ENCODE measurements around the gene MACROD1. TPM values are rescaled to one million over a fixed set of nuclear protein-coding genes. Genes with fewer than 3 reads are reported as not detected.

Gene MACROD1
- total and polyA plus RNA-seq, 9 of the 15 experiments (the other 6 are each of a cell fraction or from before 2014, with no cell fraction given): 1.1 to 60.0 (median 26.4) TPM

DNA sequence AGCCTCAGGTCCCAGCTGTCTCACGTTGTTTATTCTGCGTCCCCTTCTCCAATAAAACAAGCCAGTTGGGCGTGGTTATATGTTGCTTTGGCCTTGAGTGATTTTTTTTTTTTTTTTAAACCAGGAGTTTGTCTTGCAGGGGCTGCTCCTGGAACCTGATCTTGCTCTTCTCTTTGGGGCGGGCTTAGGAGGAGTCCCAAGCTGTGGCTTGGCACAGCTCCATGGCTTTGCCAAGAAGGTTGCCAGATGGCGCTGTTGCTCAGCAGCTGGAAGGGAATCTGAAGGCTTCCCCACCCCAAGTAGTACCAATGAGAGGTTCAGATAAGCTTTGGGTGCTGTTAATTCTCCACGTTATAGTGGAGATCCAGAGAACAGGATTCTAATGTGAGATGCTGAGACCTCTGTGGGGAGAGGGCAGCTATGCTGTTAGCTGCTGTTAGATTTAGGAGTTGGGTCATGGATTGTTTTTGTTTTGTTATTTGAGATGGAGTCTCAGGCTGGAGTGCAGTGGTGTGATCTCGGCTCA lies 38.6 kb upstream of the MACROD1 start (continued):
- no peak for TF ChIP-seq SETDB1 (IDR thresholded peaks at IDR 0.05; ENCODE audit: low read length)
- TF ChIP-seq CHCHD3 (CRISPR knock-in tag; IDR thresholded peaks at IDR 0.05): no peak
- TF ChIP-seq FOXA1 (IDR thresholded peaks at IDR 0.05; ENCODE audit: borderline replicate concordance): no peak
- TF ChIP-seq EZH2 (IDR thresholded peaks at IDR 0.05; ENCODE audit: borderline replicate concordance, low read depth, low read length): no peak
- no peak for TF ChIP-seq MIER1 (IDR thresholded peaks at IDR 0.05; ENCODE audit: low read depth)
- no peak for TF ChIP-seq FUS (optimal IDR thresholded peaks at IDR 0.05; ENCODE audit: low read depth, low read length)
- TF ChIP-seq FOXJ2 (tag; IDR thresholded peaks at IDR 0.05): no peak
- no peak for TF ChIP-seq TCF7 (IDR thresholded peaks at IDR 0.05; ENCODE audit: borderline replicate concordance)
- TF ChIP-seq, protein P1, sequence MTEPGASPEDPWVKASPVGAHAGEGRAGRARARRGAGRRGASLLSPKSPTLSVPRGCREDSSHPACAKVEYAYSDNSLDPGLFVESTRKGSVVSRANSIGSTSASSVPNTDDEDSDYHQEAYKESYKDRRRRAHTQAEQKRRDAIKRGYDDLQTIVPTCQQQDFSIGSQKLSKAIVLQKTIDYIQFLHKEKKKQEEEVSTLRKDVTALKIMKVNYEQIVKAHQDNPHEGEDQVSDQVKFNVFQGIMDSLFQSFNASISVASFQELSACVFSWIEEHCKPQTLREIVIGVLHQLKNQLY (CRISPR knock-in tag; conservative IDR thresholded peaks at IDR 0.05): no peak
- TF ChIP-seq, protein P2, sequence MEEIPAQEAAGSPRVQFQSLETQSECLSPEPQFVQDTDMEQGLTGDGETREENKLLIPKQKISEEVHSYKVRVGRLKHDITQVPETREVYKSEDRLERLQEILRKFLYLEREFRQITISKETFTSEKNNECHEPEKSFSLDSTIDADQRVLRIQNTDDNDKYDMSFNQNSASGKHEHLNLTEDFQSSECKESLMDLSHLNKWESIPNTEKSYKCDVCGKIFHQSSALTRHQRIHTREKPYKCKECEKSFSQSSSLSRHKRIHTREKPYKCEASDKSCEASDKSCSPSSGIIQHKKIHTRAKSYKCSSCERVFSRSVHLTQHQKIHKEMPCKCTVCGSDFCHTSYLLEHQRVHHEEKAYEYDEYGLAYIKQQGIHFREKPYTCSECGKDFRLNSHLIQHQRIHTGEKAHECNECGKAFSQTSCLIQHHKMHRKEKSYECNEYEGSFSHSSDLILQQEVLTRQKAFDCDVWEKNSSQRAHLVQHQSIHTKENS (CRISPR knock-in tag; IDR thresholded peaks at IDR 0.05): no peak
- no peak for TF ChIP-seq HNRNPH1 (optimal IDR thresholded peaks at IDR 0.05; ENCODE audit: low read depth, low read length)
- no peak for TF ChIP-seq ETS2 (tag; IDR thresholded peaks at IDR 0.05; ENCODE audit: borderline replicate concordance, poor library complexity, severe bottlenecking)
- no peak for TF ChIP-seq BRCA1 (IDR thresholded peaks at IDR 0.05)
- TF ChIP-seq BRCA1 (CRISPR knock-in tag; IDR thresholded peaks at IDR 0.05): no peak
- TF ChIP-seq, protein P3, sequence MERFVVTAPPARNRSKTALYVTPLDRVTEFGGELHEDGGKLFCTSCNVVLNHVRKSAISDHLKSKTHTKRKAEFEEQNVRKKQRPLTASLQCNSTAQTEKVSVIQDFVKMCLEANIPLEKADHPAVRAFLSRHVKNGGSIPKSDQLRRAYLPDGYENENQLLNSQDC (CRISPR knock-in tag; IDR thresholded peaks at IDR 0.05): no peak
- TF ChIP-seq TEAD2 (tag; IDR thresholded peaks at IDR 0.05): no peak
- TF ChIP-seq HMG20A (CRISPR knock-in tag; conservative IDR thresholded peaks at IDR 0.05): no peak
- TF ChIP-seq, protein P4, sequence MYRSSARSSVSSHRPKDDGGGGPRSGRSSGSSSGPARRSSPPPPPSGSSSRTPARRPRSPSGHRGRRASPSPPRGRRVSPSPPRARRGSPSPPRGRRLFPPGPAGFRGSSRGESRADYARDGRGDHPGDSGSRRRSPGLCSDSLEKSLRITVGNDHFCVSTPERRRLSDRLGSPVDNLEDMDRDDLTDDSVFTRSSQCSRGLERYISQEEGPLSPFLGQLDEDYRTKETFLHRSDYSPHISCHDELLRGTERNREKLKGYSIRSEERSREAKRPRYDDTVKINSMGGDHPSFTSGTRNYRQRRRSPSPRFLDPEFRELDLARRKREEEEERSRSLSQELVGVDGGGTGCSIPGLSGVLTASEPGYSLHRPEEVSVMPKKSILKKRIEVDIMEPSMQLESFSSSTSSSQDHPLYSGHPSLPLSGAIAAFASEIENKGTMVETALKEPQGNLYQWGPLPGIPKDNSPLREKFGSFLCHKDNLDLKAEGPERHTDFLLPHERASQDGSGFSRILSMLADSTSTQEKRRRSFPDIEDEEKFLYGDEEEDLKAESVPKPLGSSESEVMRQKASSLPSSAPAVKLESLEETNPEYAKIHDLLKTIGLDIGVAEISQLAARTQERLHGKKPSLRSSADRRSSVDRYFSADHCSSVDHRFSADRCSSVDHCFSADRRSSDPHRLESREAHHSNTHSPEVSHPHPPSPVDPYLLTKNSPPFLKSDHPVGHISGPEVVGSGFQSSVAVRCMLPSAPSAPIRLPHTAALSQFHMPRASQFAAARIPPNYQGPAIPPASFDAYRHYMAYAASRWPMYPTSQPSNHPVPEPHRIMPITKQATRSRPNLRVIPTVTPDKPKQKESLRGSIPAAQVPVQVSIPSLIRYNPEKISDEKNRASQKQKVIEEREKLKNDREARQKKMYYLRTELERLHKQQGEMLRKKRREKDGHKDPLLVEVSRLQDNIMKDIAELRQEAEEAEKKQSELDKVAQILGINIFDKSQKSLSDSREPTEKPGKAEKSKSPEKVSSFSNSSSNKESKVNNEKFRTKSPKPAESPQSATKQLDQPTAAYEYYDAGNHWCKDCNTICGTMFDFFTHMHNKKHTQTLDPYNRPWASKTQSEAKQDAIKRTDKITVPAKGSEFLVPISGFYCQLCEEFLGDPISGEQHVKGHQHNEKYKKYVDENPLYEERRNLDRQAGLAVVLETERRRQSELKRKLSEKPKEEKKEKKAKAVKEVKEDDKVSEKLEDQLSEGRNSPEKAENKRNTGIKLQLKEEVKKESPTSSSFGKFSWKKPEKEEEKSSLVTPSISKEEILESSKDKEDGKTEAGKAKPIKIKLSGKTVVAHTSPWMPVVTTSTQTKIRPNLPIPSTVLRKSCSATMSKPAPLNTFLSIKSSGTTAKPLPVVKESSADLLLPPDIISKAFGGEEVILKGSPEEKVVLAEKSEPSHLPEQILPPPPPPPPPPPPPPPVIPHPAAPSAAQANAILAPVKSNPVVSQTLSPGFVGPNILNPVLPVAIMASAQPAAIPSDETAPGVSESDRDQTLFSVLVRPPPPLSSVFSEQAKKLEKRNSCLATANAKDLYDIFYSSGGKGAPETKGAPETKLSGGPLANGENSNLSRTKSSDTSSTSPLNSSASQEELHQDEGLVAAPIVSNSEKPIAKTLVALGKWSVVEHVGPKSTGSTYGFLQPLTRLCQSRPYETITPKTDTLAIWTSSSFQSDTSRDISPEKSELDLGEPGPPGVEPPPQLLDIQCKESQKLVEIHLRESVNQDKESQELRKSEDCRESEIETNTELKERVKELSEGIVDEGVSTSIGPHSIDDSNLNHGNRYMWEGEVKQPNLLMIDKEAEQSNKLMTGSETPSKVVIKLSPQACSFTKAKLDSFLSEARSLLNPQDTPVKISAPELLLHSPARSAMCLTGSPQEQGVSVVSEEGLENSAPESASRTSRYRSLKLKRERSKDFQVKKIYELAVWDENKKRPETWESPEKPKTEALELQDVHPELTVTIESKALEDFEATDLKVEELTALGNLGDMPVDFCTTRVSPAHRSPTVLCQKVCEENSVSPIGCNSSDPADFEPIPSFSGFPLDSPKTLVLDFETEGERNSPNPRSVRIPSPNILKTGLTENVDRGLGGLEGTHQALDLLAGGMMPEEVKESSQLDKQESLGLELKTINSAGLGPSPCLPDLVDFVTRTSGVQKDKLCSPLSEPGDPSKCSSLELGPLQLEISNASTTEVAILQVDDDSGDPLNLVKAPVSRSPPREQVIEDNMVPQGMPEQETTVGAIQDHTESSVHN (IDR thresholded peaks at IDR 0.05; ENCODE audit: borderline replicate concordance in 1 of 2, low read depth in 1 of 2): no peak
- no peak for TF ChIP-seq PYGO2 (tag; IDR thresholded peaks at IDR 0.05)
